A549 (cell line): ENCODE results near the gene ZNF749. TPM values are rescaled to one million over a fixed set of nuclear protein-coding genes. Genes with fewer than 3 reads are reported as not detected.

ENCODE experiments used
- ATAC-seq, 2 experiments: fragments of 200-7000 bp in 1 of 2; fragments of >200 bp in 1 of 2; cut with Nextera tagmentation in 1 of 2; cut with Tn5 transposase in 1 of 2; 3 replicates each; pipeline versions ENCODE4 v1.8.0 to v1.9.1; 2018 to 2020; ENCODE audit warnings: mild to moderate bottlenecking in 1 of 2, moderate library complexity in 1 of 2
- CTCF ChIA-PET: fragments of 300-600 bp; sonication (Branson Sonifier 250); formaldehyde crosslinking; extraction: SDS; loops from one replicate; lab custom pipeline; 2021; ENCODE audit warnings: antibody characterized with exemption, inconsistent platforms; lab: Yijun Ruan, JAX
- POLR2A ChIA-PET: fragments of 350-600 bp; formaldehyde crosslinking; extraction: SDS; loops from one replicate; lab custom pipeline; 2021; ENCODE audit warnings: antibody characterized with exemption, inconsistent platforms; lab: Yijun Ruan, JAX
- DNase-seq, 2 experiments: peaks; one replicate each; pipeline versions ENCODE4 v3.0.0 to v3.0.0-alpha.2; 2011 to 2016; ENCODE audit warnings: low read depth in 1 of 2, low spot score in 1 of 2
- FAIRE-seq: peaks from 2 replicates; lab custom pipeline; 2011; peaks lifted over from hg19 to GRCh38; lab: Jason Lieb, UNC
- H3K27ac ChIP-seq, 2 experiments: fragments of >200 bp; sonication (Bioruptor Twin); formaldehyde crosslinking; 3 replicates each; pipeline ENCODE4 v1.5.1; 2016 to 2017
- H3K4me1 ChIP-seq: fragments of >200 bp; sonication (Bioruptor Twin); formaldehyde crosslinking; 3 replicates; pipeline ENCODE4 v1.6.1; 2016
- H3K4me2 ChIP-seq: fragments of >200 bp; sonication (Bioruptor Twin); formaldehyde crosslinking; 3 replicates; pipeline ENCODE4 v1.6.1; 2016
- H3K4me3 ChIP-seq: fragments of >200 bp; sonication (Bioruptor Twin); formaldehyde crosslinking; 3 replicates; pipeline ENCODE4 v1.5.1; 2016
- H3K9me3 ChIP-seq: fragments of >200 bp; sonication (Bioruptor Twin); formaldehyde crosslinking; 3 replicates; pipeline ENCODE4 v1.6.1; 2016
- ATOH8 ChIP-seq: fragments of 250-450 bp; sonication (Bioruptor Pico); IDR thresholded peaks from 2 replicates; pipeline ENCODE4 v1.5.0; 2020; ENCODE audit warnings: low read depth, mild to moderate bottlenecking, moderate library complexity
- CHD2 ChIP-seq: fragments of 150-350 bp; IDR thresholded peaks from 2 replicates; pipeline ENCODE4 v1.6.1; 2014; ENCODE audit warnings: low read length; ENCODE audit not compliant: partially characterized antibody
- CHD4 ChIP-seq: fragments of 200-600 bp; sonication (generic); IDR thresholded peaks from 2 replicates; pipeline ENCODE4 v1.6.1; 2016; ENCODE audit warnings: antibody characterized with exemption, mild to moderate bottlenecking, borderline replicate concordance
- EHF ChIP-seq: fragments of 250-450 bp; sonication (Bioruptor Pico); IDR thresholded peaks from 2 replicates; pipeline ENCODE4 v1.5.0; 2020; ENCODE audit warnings: mild to moderate bottlenecking
- FOSB ChIP-seq: fragments of 250-450 bp; sonication (Bioruptor Pico); IDR thresholded peaks from 2 replicates; pipeline ENCODE4 v1.5.0; 2020; ENCODE audit warnings: mild to moderate bottlenecking, moderate library complexity
- FOXS1 ChIP-seq: fragments of 250-450 bp; sonication (Bioruptor Pico); IDR thresholded peaks from 2 replicates; pipeline ENCODE4 v1.5.0; 2020; ENCODE audit warnings: mild to moderate bottlenecking, moderate library complexity
- GATA3 ChIP-seq: IDR thresholded peaks from 2 replicates; pipeline ENCODE4 v1.6.1; 2012; ENCODE audit warnings: borderline replicate concordance
- HDAC2 ChIP-seq: fragments of 200-600 bp; sonication (generic); IDR thresholded peaks from 2 replicates; pipeline ENCODE4 v1.6.1; 2016
- HEYL ChIP-seq: fragments of 250-450 bp; sonication (Bioruptor Pico); IDR thresholded peaks from 2 replicates; pipeline ENCODE4 v1.8.0; 2021; ENCODE audit warnings: mild to moderate bottlenecking, moderate library complexity
- HOXB13 ChIP-seq: fragments of 250-450 bp; sonication (Bioruptor Pico); IDR thresholded peaks from 2 replicates; pipeline ENCODE4 v1.5.0; 2020; ENCODE audit warnings: low read depth, mild to moderate bottlenecking, moderate library complexity
- JUN ChIP-seq, 2 experiments: fragments of >200 bp; sonication (Bioruptor Twin); formaldehyde crosslinking; IDR thresholded peaks; 2 replicates in 1 of 2; 3 replicates in 1 of 2; pipeline ENCODE4 v1.6.1; 2016 to 2017
- JUNB ChIP-seq: fragments of >200 bp; sonication (Bioruptor Twin); formaldehyde crosslinking; IDR thresholded peaks from 2 replicates; pipeline ENCODE4 v1.6.1; 2016
- MAX ChIP-seq: IDR thresholded peaks from 2 replicates; pipeline ENCODE4 v1.6.1; 2012
- MAZ ChIP-seq: fragments of 150-350 bp; IDR thresholded peaks from 2 replicates; pipeline ENCODE4 v1.6.1; 2014; ENCODE audit warnings: antibody characterized with exemption, low read depth, low read length, borderline replicate concordance
- MYC ChIP-seq: IDR thresholded peaks from 2 replicates; pipeline ENCODE4 v1.6.1; 2012; ENCODE audit warnings: mild to moderate bottlenecking, inconsistent platforms, low read length, improper control_type of control experiment, borderline replicate concordance
- NR3C1 ChIP-seq: fragments of >200 bp; sonication (Bioruptor Twin); formaldehyde crosslinking; IDR thresholded peaks from 3 replicates; pipeline ENCODE4 v1.6.1; 2017
- PBX3 ChIP-seq: IDR thresholded peaks from 2 replicates; pipeline ENCODE4 v1.6.1; 2012
- RAD21 ChIP-seq, 2 experiments: fragments of >200 bp in 1 of 2; sonication (Bioruptor Twin) in 1 of 2; formaldehyde crosslinking in 1 of 2; IDR thresholded peaks in 1 of 2; conservative IDR thresholded peaks in 1 of 2; 2 replicates in 1 of 2; 3 replicates in 1 of 2; pipeline ENCODE4 v1.6.1; 2012 to 2018; ENCODE audit warnings: inconsistent platforms in 1 of 2
- RARB ChIP-seq: fragments of 250-450 bp; sonication (Bioruptor Pico); IDR thresholded peaks from 2 replicates; pipeline ENCODE4 v1.8.0; 2021; ENCODE audit warnings: mild to moderate bottlenecking, moderate library complexity
- REST ChIP-seq: fragments of 200-600 bp; sonication (generic); IDR thresholded peaks from 2 replicates; pipeline ENCODE4 v1.6.1; 2016; ENCODE audit warnings: antibody characterized with exemption, mild to moderate bottlenecking, moderate library complexity
- RNF2 ChIP-seq: fragments of 200-600 bp; sonication (generic); IDR thresholded peaks from 2 replicates; pipeline ENCODE4 v1.6.1; 2016; ENCODE audit warnings: low read depth, mild to moderate bottlenecking, antibody characterized with exemption, moderate library complexity, borderline replicate concordance
- TP53 ChIP-seq: fragments of 250-450 bp; sonication (Bioruptor Pico); IDR thresholded peaks from 2 replicates; pipeline ENCODE4 v1.5.0; 2021; ENCODE audit warnings: mild to moderate bottlenecking, moderate library complexity
- USF2 ChIP-seq: fragments of 450-650 bp; IDR thresholded peaks from 2 replicates; pipeline ENCODE4 v1.6.1; 2014; ENCODE audit warnings: antibody characterized with exemption
- WGBS: methylation state at CpG from one replicate; pipeline ENCODE4 v1.1.6; 2017; ENCODE audit errors: missing lambda C conversion rate; 5-methylcytosine and 5-hydroxymethylcytosine counted together
- polyA plus RNA-seq, 4 experiments: library from polyadenylated mRNA; depleted of rRNA in 3 of 4; stranded (reverse); fragments of >200 nt; fragmentation: RNase III in 1 of 4; extraction: RNeasy Plus Mini Kit Qiagen cat#74134 plus additional on column Dnase treatment in 1 of 4; gene quantifications; 2 replicates in 3 of 4; 3 replicates in 1 of 4; pipeline ENCODE4 v1.2.3, GENCODE V29; 2011 to 2017

The ZNF749 gene
- polyA plus RNA-seq, 2 of the 4 experiments (the other 2 are of a cell fraction) = 12.4 to 25.2 TPM

GRCh38 chr19:57434386-57435061, 601 bp upstream of the ZNF749 start:
- H3K4me2 ChIP-seq = peak overlapping the region; percentile 77
- CTCF ChIA-PET = interaction anchor here (0.7 to 0.9 kb wide), 2 partner anchors 17 to 20 kb away, joined by 3 read pairs; no protein-coding TSS in a partner anchor
- no peaks in the 10 kb centered on the region for H3K4me1 ChIP-seq
- peak overlapping the region; percentile 85 for H3K4me3 ChIP-seq
- TF ChIP-seq USF2 (no peak), MAX (no peak), CHD4 (0 out of 2 replicates have a peak, but pooled peaks have one; percentile 29), TP53 (CRISPR knock-in tag) (no peak)
- TF ChIP-seq, all 56 proteins: peak for 1
- FAIRE-seq (no peak), DNase-seq (no peak), ATAC-seq (peak; percentile 13 to 25; a peak in 3 of 6 replicates)
- peaks cover 79% of the 10 kb centered on the region for H3K9me3 ChIP-seq
- H3K27ac ChIP-seq = peak overlapping the region; percentile 52 to 61
- POLR2A ChIA-PET = interaction anchor here (0.6 kb wide), 1 partner anchor 568 kb away, joined by 3 read pairs; the partner anchor contains the start of gene ZNF606
- 46% methylated on average over 15 of the region's 15 CpGs for WGBS

- H3K4me2 ChIP-seq = peak overlapping the region; percentile 80
- no peak for TF ChIP-seq EHF (CRISPR knock-in tag)
- H3K4me1 ChIP-seq = no peaks in the 10 kb centered on the region
- CTCF ChIA-PET = no interaction called here
- peaks cover 82% of the 10 kb centered on the region for H3K9me3 ChIP-seq
- peak overlapping the region; percentile 85; the same call in 2 of the 3 replicates for H3K4me3 ChIP-seq
- no peak for ATAC-seq
- FAIRE-seq = no peak
- no peak for DNase-seq
- 100% methylated on average over 1 of the region's 1 CpG for WGBS
- no peak overlapping the region for H3K27ac ChIP-seq
- POLR2A ChIA-PET = no interaction called here
These were observed 1.3 kb downstream of the ZNF749 start for GRCh38 chr19:57436417-57436816.

GRCh38 chr19:57437931-57438330, 2.8 kb downstream of the ZNF749 start:
- Histone ChIP-seq H3K4me2 (no peak overlapping the region), H3K27ac (no peak overlapping the region), H3K4me3 (no peak overlapping the region), H3K4me1 (no peaks in the 10 kb centered on the region), H3K9me3 (peaks cover 85% of the 10 kb centered on the region)
- TF ChIP-seq FOXS1 (CRISPR knock-in tag) (no peak), GATA3 (no peak), JUNB (no peak), RAD21 (conservative IDR thresholded peaks at IDR 0.05 in 1 of 2, IDR thresholded peaks at IDR 0.05 in 1 of 2) (no peak), FOSB (CRISPR knock-in tag) (no peak), JUN (IDR thresholded peaks at IDR 0.05) (no peak), PBX3 (no peak), HDAC2 (no peak), CHD2 (no peak)
- FAIRE-seq (no peak), DNase-seq (no peak), ATAC-seq (no peak)
- POLR2A ChIA-PET = no interaction called here
- CTCF ChIA-PET = no interaction called here
- 93% methylated on average over 4 of the region's 4 CpGs for WGBS

GRCh38 chr19:57438925-57439324, 3.8 kb downstream of the ZNF749 start:
- ATAC-seq (no peak), DNase-seq (no peak), FAIRE-seq (no peak)
- ChIA-PET POLR2A (no interaction called here), CTCF (interaction anchor here (0.6 kb wide), 1 partner anchor 253 kb away, joined by 3 read pairs; no protein-coding TSS in a partner anchor)
- Histone ChIP-seq H3K4me3 (no peak overlapping the region), H3K4me1 (no peaks in the 10 kb centered on the region), H3K4me2 (no peak overlapping the region), H3K9me3 (peaks cover 85% of the 10 kb centered on the region), H3K27ac (no peak overlapping the region)
- 89% methylated on average over 9 of the region's 9 CpGs for WGBS
- TF ChIP-seq HEYL (CRISPR knock-in tag) (no peak), HOXB13 (CRISPR knock-in tag) (no peak), REST (no peak), MYC (no peak), RNF2 (no peak), ATOH8 (CRISPR knock-in tag) (no peak), MAZ (no peak), CHD4 (no peak), RARB (CRISPR knock-in tag) (no peak), NR3C1 (no peak)
